Right lobe of liver (tissue), 6 donors: ENCODE measurements around the gene KCNMA1. TPM values are rescaled to one million over a fixed set of nuclear protein-coding genes. Genes with fewer than 3 reads are reported as not detected.

Experiments used
- ATAC-seq, 4 donors: fragments of 200-7000 bp; cut with Tn5 transposase; one replicate each; pipeline ENCODE4 v1.9.1; 2020; ENCODE audit warnings: mild to moderate bottlenecking in 4 of 4, moderate library complexity in 4 of 4
- DNase-seq, 3 donors: peaks; one replicate each; pipeline ENCODE4 v3.0.0-alpha.2; 2020
- H3K27ac ChIP-seq, 3 donors: fragments of 200-600 bp; one replicate each; pipeline ENCODE4 v1.8.0; 2022
- H3K27me3 ChIP-seq, 2 donors: fragments of 200-600 bp; one replicate each; pipeline ENCODE4 v1.8.0; 2022
- H3K36me3 ChIP-seq, 4 donors: fragments of 200-600 bp; sonication (generic) in 1 of 4; one replicate each; pipeline versions ENCODE4 v1.5.1 to v1.8.0; 2017 to 2022; ENCODE audit warnings: control low read depth in 1 of 4
- H3K4me1 ChIP-seq, 4 donors: fragments of 200-600 bp; sonication (generic) in 1 of 4; one replicate each; pipeline versions ENCODE4 v1.5.1 to v1.8.0; 2017 to 2022; ENCODE audit warnings: control low read depth in 1 of 4
- H3K4me3 ChIP-seq, 3 donors: fragments of 200-600 bp; one replicate each; pipeline ENCODE4 v1.8.0; 2022
- H3K9me3 ChIP-seq, 4 donors: fragments of 200-600 bp; sonication (generic) in 1 of 4; one replicate each; pipeline versions ENCODE4 v1.5.1 to v1.8.0; 2017 to 2022; ENCODE audit warnings: control low read depth in 1 of 4
- CTCF ChIP-seq, 4 donors: fragments of 200-600 bp in 3 of 4; fragments of 450-650 bp in 1 of 4; IDR thresholded peaks; one replicate each; pipeline versions ENCODE4 v1.5.1 to v1.8.0; 2016 to 2022; ENCODE audit warnings: antibody characterized with exemption in 4 of 4, mild to moderate bottlenecking in 2 of 4
- POLR2A ChIP-seq: fragments of 450-650 bp; IDR thresholded peaks from one replicate; pipeline ENCODE4 v1.6.1; 2017; ENCODE audit warnings: antibody characterized with exemption, mild to moderate bottlenecking
- WGBS: methylation state at CpG from one replicate; pipeline ENCODE4 v1.1.6; 2018; ENCODE audit warnings: low coverage, low lambda C conversion rate; ENCODE audit not compliant: insufficient coverage; ENCODE audit errors: missing lambda C conversion rate; 5-methylcytosine and 5-hydroxymethylcytosine counted together
- intact Hi-C, 2 donors: fragments of 100-400 bp; cut with DNase I; formaldehyde crosslinking; loops; one replicate each; pipeline versions ENCODE4 v1.11.2 to v1.14.1; 2022
- total RNA-seq, 6 experiments: library from RNA; depleted of rRNA in 2 of 6; stranded (reverse); fragments of >200 nt in 2 of 6; fragmentation: NEBNext Ultra II Directional in 3 of 6; extraction: Animal tissue kit (Norgen Biotek cat#: 25700) in 3 of 6; gene quantifications; one replicate each; pipeline versions ENCODE4 v1.1.0 to v1.2.4, GENCODE V29; 2016 to 2023
- donor health status: DM: no; HTN: yes; CAD: no.
- donor health status: DM: no; HTN: no; CAD: no.
- donor health status: DM: no; HTN: no; CAD: no.
- donor health status: DM: no; HTN: yes; CAD: no.
- donor health status: DM: no; HTN: yes; CAD: no.

The KCNMA1 gene
- total RNA-seq, 6 experiments from 2014 or later = 5.7 to 48.0 (median 15.1) TPM

GRCh38 chr10:77109351-77109994, 528.1 kb downstream of the KCNMA1 start:
- H3K36me3 ChIP-seq = no peaks in the 10 kb centered on the region
- H3K4me1 ChIP-seq = peaks cover 0 to 11% (median 0%) of the 10 kb centered on the region in 4 donors
- no peak for DNase-seq
- TF ChIP-seq CTCF (IDR thresholded peaks at IDR 0.05) = no peak
- TF ChIP-seq POLR2A = no peak
- ATAC-seq = no peak
- no peak overlapping the region for H3K27ac ChIP-seq
- H3K9me3 ChIP-seq = no peaks in the 10 kb centered on the region
- H3K4me3 ChIP-seq = no peak overlapping the region
- no peaks in the 10 kb centered on the region for H3K27me3 ChIP-seq
- WGBS = 89% methylated on average over 8 of the region's 9 CpGs
- intact Hi-C loops = no loop called here

GRCh38 chr10:77106676-77107075, 530.9 kb downstream of the KCNMA1 start:
- intact Hi-C loops = no loop called here
- 100% methylated on average over 2 of the region's 3 CpGs for WGBS
- no peak for DNase-seq
- H3K9me3 ChIP-seq = no peaks in the 10 kb centered on the region
- no peak overlapping the region for H3K4me3 ChIP-seq
- H3K36me3 ChIP-seq = no peaks in the 10 kb centered on the region
- no peak for ATAC-seq
- peaks cover 0 to 3% (median 0%) of the 10 kb centered on the region in 4 donors for H3K4me1 ChIP-seq
- TF ChIP-seq POLR2A = no peak
- no peak for TF ChIP-seq CTCF (IDR thresholded peaks at IDR 0.05)
- H3K27ac ChIP-seq = no peak overlapping the region
- no peaks in the 10 kb centered on the region for H3K27me3 ChIP-seq

DNA sequence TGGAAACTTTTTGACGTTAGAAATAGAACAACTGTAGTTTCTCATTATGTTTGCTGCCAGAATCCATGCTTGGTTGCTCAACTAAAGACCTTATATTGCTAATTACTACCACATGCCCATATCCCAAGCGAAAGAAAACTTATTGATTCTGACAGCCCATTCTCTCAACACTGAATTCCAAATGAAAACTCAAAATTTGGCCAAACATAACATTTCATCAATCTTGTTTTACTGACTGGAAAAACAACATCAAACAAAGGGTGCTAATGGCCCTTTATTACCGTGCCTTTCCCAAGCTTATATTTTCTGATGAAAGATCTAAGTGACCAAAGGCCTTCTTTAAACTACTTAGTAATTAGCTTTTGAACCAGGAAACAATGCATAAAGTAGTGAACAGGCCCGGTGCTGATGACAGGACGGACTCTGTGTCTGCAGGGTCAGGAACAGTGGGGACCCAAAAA, 531.8 kb downstream of the KCNMA1 start:
- no peak overlapping the region for H3K4me3 ChIP-seq
- ATAC-seq (no peak), DNase-seq (no peak)
- no peak overlapping the region for H3K27ac ChIP-seq
- no peaks in the 10 kb centered on the region for H3K27me3 ChIP-seq
- TF ChIP-seq POLR2A (no peak), CTCF (IDR thresholded peaks at IDR 0.05) (no peak)
- H3K4me1 ChIP-seq = no peaks in the 10 kb centered on the region
- intact Hi-C loops = no loop called here
- WGBS = 65% methylated on average over 5 of the region's 5 CpGs
- H3K36me3 ChIP-seq = no peaks in the 10 kb centered on the region
- H3K9me3 ChIP-seq = no peaks in the 10 kb centered on the region

DNA sequence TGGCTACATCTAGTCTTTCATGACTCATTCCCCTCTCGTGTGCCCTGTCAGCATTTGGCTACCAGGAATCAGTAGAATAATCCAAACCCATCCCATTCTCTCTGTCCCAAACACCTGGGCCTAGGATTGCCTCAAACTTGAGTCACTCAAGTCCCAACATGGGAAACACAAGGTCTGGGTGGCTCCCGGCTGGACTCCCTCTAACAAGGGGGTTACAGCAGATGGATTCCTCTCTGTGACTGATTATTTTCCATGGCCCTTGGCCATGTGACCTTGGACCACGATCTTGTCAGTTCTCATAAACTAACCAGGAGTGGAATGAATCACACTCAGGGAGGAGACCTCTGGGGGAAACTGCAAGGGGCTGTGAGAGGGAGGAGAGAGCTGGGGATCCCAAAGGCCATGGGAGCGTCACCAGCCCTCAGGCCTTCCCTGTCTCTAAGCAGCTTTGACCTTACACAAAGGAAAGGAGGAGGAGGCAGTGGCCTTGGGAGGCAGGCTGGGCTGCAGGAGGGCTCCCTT, 533.1 kb downstream of the KCNMA1 start:
- DNase-seq = no peak
- 66% methylated on average over 2 of the region's 4 CpGs for WGBS
- peak in 1 of 4 donors; percentile 67 for ATAC-seq

More for the DNA sequence above, 533.1 kb downstream of the KCNMA1 start:
- Histone ChIP-seq H3K36me3 (no peaks in the 10 kb centered on the region), H3K4me1 (no peaks in the 10 kb centered on the region), H3K27ac (no peak overlapping the region), H3K9me3 (no peaks in the 10 kb centered on the region), H3K27me3 (no peaks in the 10 kb centered on the region), H3K4me3 (no peak overlapping the region)
- intact Hi-C loops = no loop called here
- TF ChIP-seq POLR2A (no peak), CTCF (IDR thresholded peaks at IDR 0.05) (no peak)
